GM18868 (cell line): ENCODE results near the gene GNG7.

ENCODE experiments used
- ATAC-seq: cut with Tn5 transposase; IDR thresholded peaks from one replicate; pipeline ENCODE4 v1.9.1; 2021; ENCODE audit warnings: mild to moderate bottlenecking, moderate library complexity; ENCODE audit not compliant: unreplicated experiment

The GNG7 gene

GRCh38 chr19:2492870-2493269, 209.6 kb downstream of the GNG7 start:
- no peak for ATAC-seq

GRCh38 chr19:2491130-2491801, 211.2 kb downstream of the GNG7 start:
- no peak for ATAC-seq

GRCh38 chr19:2490659-2491058, 211.8 kb downstream of the GNG7 start:
- ATAC-seq, result no peak

GRCh38 chr19:2488942-2489731, 213.4 kb downstream of the GNG7 start:
- ATAC-seq, result no peak

- no peak for ATAC-seq
Measured at GRCh38 chr19:2488405-2488941, 214.0 kb downstream of the GNG7 start.

GRCh38 chr19:2487842-2488241, 214.7 kb downstream of the GNG7 start:
- no peak for ATAC-seq

GRCh38 chr19:2487090-2487489, 215.4 kb downstream of the GNG7 start:
- no peak for ATAC-seq

- no peak for ATAC-seq
Measured at GRCh38 chr19:2485428-2485827, 217.1 kb downstream of the GNG7 start.

GRCh38 chr19:2484178-2484937, 218.1 kb downstream of the GNG7 start:
- no peak for ATAC-seq

GRCh38 chr19:2483484-2484151, 218.9 kb downstream of the GNG7 start:
- ATAC-seq, result no peak

- no peak for ATAC-seq
Measured at GRCh38 chr19:2483084-2483483, 219.4 kb downstream of the GNG7 start.

GRCh38 chr19:2482354-2483038, 220.0 kb downstream of the GNG7 start:
- ATAC-seq, result no peak

- no peak for ATAC-seq
Measured at GRCh38 chr19:2481466-2481865, 221.0 kb downstream of the GNG7 start.

- ATAC-seq, result no peak
Measured at GRCh38 chr19:2479556-2480194, 222.8 kb downstream of the GNG7 start.

GRCh38 chr19:2478756-2479555, 223.5 kb downstream of the GNG7 start:
- no peak for ATAC-seq

- ATAC-seq, result no peak
Measured at GRCh38 chr19:2478278-2478755, 224.2 kb downstream of the GNG7 start.

GRCh38 chr19:2477732-2478191, 224.7 kb downstream of the GNG7 start:
- no peak for ATAC-seq

GRCh38 chr19:2477141-2477710, 225.3 kb downstream of the GNG7 start:
- ATAC-seq, result no peak
